ENCODE data around the gene ZFYVE26.
"Not testable (repeated sequence)": the region's sequence is repeated elsewhere in the genome, so short reads cannot be mapped to it uniquely, and the experiment has no call there.

The ZFYVE26 gene

GRCh38 chr14:67704484-67705089 lies 111.8 kb downstream of the ZFYVE26 start:
- peak in 1 of 2 experiments; percentile 7 for DNase-seq

GRCh38 chr14:67703997-67704396 lies 112.4 kb downstream of the ZFYVE26 start:
- DNase-seq, result no peak

- DNase-seq, result not testable (repeated sequence)
These were observed 114.9 kb downstream of the ZFYVE26 start, which contains the start of gene RDH12 for GRCh38 chr14:67701492-67701891. Gene RDH12, plus strand, starts transcription at chr14:67701886. Its CDS starts 20,757 bp downstream, at chr14:67722643.

- DNase-seq, result no peak
These were observed 118.2 kb downstream of the ZFYVE26 start for GRCh38 chr14:67698179-67698578.

GRCh38 chr14:67697006-67697405 lies 119.4 kb downstream of the ZFYVE26 start:
- no peak for DNase-seq
